ENCODE results near the gene LMAN1.

GRCh38 chr18:59376351-59376935, 17.4 kb upstream of the LMAN1 start:
- TF ChIP-seq REST (IDR thresholded peaks at IDR 0.05; ENCODE audit: insufficient read depth in 1 of 2, low read depth in 2 of 2, low read length in 2 of 2) (no peak), SIN3A (IDR thresholded peaks at IDR 0.05; ENCODE audit: borderline replicate concordance, insufficient read depth, low read length) (no peak), TAF1 (IDR thresholded peaks at IDR 0.05; ENCODE audit: borderline replicate concordance, insufficient read depth, low read length) (no peak)

Measured in PFSK-1 (cell line).